ENCODE results near the gene HP1BP3.

Gene HP1BP3

DNA sequence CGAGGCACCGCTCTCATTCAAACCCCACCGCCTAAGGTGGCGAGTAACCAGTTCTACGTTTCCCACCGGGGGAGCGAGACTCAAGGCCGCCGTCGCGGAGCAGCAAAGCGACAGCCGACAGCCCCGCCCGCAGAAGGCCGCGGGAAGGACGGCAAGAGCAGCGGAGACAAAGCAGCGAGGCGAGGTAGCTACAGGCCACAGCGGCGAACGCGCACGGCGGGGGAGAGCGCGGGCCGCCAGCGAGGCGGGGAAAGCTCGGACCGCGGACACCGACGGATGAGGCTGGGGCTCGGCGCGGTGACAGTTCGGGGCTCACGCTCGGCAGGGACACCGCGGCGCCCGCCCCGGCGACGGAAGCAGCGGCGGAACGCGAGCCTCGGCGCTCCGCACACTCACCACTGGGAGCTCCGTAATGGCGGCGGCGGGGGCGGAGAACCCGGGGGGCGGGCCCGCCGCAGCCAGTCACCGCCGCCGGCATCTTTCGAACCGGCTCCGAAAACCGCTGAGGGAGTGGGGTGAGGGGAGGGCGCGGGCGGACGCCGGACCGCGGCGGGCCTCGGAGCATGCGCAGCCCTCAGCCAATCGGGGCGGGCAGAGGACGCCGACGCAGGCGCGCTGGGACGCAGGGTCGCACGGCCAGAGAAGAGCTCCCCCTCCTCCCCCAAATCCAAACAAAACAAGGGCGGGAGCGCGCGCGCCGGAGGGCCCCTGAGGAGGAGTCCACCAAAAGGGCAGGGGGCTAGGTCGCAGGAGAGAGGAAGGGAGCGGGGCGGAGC is 666 bp downstream of the HP1BP3 start:
- H3K4me3 ChIP-seq (ENCODE audit: low read depth, low read length) = peak overlapping the region; percentile 96
- CTCF ChIA-PET = interaction anchor here (0.7 to 2.8 kb wide), 11 partner anchors 10 to 445 kb away, joined by 3 to 16 read pairs (median 3); no protein-coding TSS in a partner anchor
- POLR2A ChIA-PET = interaction anchor here (0.9 to 1.8 kb wide), 7 partner anchors 15 to 409 kb away, joined by 3 to 17 read pairs (median 4); partner anchors contain the start of gene SH2D5
- TF ChIP-seq, protein P1, sequence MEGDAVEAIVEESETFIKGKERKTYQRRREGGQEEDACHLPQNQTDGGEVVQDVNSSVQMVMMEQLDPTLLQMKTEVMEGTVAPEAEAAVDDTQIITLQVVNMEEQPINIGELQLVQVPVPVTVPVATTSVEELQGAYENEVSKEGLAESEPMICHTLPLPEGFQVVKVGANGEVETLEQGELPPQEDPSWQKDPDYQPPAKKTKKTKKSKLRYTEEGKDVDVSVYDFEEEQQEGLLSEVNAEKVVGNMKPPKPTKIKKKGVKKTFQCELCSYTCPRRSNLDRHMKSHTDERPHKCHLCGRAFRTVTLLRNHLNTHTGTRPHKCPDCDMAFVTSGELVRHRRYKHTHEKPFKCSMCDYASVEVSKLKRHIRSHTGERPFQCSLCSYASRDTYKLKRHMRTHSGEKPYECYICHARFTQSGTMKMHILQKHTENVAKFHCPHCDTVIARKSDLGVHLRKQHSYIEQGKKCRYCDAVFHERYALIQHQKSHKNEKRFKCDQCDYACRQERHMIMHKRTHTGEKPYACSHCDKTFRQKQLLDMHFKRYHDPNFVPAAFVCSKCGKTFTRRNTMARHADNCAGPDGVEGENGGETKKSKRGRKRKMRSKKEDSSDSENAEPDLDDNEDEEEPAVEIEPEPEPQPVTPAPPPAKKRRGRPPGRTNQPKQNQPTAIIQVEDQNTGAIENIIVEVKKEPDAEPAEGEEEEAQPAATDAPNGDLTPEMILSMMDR (IDR thresholded peaks at IDR 0.05; ENCODE audit: insufficient read depth, low read length, missing control alignments) = no peak
- DNase-seq (ENCODE audit: low read depth, low spot score) = peak; percentile 23

GRCh38 chr1:20785907-20786252 is 1.2 kb downstream of the HP1BP3 start:
- DNase-seq (ENCODE audit: low read depth, low spot score) = no peak
- POLR2A ChIA-PET = interaction anchor here (0.9 to 1.5 kb wide), 3 partner anchors 48 to 258 kb away, joined by 3 to 4 read pairs (median 3); partner anchors contain the start of gene SH2D5
- CTCF ChIA-PET = interaction anchor here (0.7 to 1.6 kb wide), 7 partner anchors 34 to 410 kb away, joined by 3 to 5 read pairs (median 3); no protein-coding TSS in a partner anchor
- peak overlapping the region; percentile 96 for H3K4me3 ChIP-seq (ENCODE audit: low read depth, low read length)
- TF ChIP-seq, protein P1 (IDR thresholded peaks at IDR 0.05; ENCODE audit: insufficient read depth, low read length, missing control alignments) = no peak

DNA sequence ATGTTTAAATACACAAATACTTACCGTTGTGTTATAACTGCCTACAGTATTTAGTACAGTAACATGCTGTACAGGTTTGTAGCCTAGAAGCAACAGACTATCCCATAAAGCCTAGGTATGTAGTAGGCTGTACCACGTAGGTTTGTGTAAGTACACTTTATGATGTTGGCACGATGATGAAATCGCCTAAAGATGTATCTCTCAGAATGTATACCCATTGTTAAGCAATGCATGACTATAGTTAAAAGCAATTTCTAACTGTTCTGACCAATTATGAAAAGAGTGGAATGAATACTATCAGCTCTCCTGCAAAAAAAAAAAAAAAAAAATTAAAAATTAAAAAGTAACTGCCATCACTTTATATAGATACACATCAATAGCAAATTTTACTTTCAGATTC is 11.4 kb downstream of the HP1BP3 start:
- H3K4me3 ChIP-seq (ENCODE audit: low read depth, low read length) = no peak overlapping the region
- POLR2A ChIA-PET = no interaction called here
- TF ChIP-seq, protein P1 (IDR thresholded peaks at IDR 0.05; ENCODE audit: insufficient read depth, low read length, missing control alignments) = no peak
- CTCF ChIA-PET = interaction anchor here (1.2 kb wide), 1 partner anchor 9 kb away, joined by 3 read pairs; no protein-coding TSS in a partner anchor
- no peak for DNase-seq (ENCODE audit: low read depth, low spot score)

DNA sequence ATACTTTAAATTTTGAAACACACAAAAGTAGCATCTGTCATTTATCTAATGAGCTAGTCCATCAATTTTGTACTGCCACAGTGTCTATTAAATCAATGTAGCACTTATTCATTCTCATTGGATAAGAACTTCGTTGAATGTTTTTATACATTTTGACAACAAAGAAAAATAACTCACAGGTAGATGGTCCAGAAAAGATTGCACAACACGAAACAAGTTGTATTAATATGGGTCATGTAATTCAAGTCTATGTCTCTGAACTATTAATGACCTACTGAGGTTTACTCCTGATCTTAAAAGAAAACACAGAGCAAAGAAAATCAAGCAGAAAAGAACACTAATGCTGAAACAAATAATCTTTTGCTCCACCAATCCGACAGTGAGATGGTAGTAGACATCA is 15.3 kb downstream of the HP1BP3 start:
- POLR2A ChIA-PET = no interaction called here
- TF ChIP-seq, protein P1 (IDR thresholded peaks at IDR 0.05; ENCODE audit: insufficient read depth, low read length, missing control alignments) = no peak
- CTCF ChIA-PET = interaction anchor here (0.6 kb wide), 1 partner anchor 12 kb away, joined by 3 read pairs; no protein-coding TSS in a partner anchor
- DNase-seq (ENCODE audit: low read depth, low spot score) = no peak
- no peak overlapping the region for H3K4me3 ChIP-seq (ENCODE audit: low read depth, low read length)

DNA sequence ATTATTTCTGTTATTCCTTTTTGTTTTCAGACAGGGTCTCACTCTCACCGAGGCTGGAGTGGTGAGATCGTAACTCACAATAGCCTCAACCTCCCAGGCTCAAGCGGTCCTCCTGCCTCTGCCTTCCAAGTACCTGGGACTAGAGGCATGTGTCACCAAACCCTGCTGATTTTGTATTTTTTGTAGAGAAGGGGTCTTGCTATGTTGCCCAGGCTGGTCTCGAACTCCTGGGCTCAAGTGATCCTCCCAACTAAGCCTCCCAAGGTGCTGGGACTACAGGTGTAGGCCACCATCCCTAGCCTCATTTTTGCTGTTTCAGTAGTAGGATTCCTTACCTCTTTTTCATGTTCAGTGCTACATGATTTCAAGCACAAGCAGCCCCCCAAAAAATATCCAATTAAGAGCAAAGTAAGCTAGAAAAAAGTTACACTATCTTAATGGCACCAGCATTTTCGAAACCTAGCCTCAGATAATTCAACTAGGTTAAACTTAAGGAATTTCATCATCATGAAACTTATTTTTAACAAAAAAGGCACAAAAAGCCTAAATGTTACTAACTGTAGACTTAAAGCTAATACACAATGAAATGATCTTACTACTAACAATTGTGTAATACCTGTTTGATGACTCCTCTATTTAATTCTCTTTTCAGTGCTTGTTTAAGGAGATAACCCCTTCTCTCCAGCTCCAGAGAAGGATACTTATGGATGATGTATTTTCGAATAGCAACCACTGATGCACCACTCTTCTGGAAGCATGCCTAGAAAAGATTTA is 16.6 kb downstream of the HP1BP3 start:
- DNase-seq (ENCODE audit: low read depth, low spot score) = no peak
- ChIA-PET CTCF (interaction anchor here (0.8 to 1.5 kb wide), 5 partner anchors 10 to 209 kb away, joined by 3 to 5 read pairs (median 4); no protein-coding TSS in a partner anchor), POLR2A (no interaction called here)
- TF ChIP-seq, protein P1 (IDR thresholded peaks at IDR 0.05; ENCODE audit: insufficient read depth, low read length, missing control alignments) = no peak
- H3K4me3 ChIP-seq (ENCODE audit: low read depth, low read length) = no peak overlapping the region

DNA sequence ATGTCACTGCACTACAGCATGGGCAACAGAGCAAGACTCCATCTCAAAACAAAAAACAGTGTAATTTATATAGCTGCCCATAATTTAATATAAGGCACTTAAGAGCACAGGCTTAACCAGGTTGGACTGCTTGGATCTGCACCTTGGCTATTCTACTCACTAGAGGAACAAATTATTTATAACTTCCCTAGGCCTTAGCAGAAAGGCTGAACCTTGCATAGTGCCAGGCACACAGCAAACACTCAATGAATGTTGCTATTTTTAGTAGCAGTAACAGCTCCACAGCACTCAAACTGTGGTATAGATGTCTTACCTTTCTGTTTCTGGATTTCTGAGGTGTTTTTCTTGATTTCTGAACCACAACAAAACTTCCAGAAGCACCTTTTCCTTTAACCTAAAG is 19.8 kb downstream of the HP1BP3 start:
- ChIA-PET POLR2A (no interaction called here), CTCF (interaction anchor here (0.7 to 1.2 kb wide), 3 partner anchors 23 to 70 kb away, joined by 3 to 7 read pairs (median 3); no protein-coding TSS in a partner anchor)
- TF ChIP-seq, protein P1 (IDR thresholded peaks at IDR 0.05; ENCODE audit: insufficient read depth, low read length, missing control alignments) = no peak
- H3K4me3 ChIP-seq (ENCODE audit: low read depth, low read length) = no peak overlapping the region
- no peak for DNase-seq (ENCODE audit: low read depth, low spot score)

Measured in AG04449 (cell line).